Measurements from ENCODE around the gene LILRA6. TPM values are rescaled to one million over a fixed set of nuclear protein-coding genes. Genes with fewer than 3 reads are reported as not detected.
"Not testable (repeated sequence)": the region's sequence is repeated elsewhere in the genome, so short reads cannot be mapped to it uniquely, and the experiment has no call there.

LILRA6 gene
- total RNA-seq, 1 experiment from 2014 or later: not detected

DNA sequence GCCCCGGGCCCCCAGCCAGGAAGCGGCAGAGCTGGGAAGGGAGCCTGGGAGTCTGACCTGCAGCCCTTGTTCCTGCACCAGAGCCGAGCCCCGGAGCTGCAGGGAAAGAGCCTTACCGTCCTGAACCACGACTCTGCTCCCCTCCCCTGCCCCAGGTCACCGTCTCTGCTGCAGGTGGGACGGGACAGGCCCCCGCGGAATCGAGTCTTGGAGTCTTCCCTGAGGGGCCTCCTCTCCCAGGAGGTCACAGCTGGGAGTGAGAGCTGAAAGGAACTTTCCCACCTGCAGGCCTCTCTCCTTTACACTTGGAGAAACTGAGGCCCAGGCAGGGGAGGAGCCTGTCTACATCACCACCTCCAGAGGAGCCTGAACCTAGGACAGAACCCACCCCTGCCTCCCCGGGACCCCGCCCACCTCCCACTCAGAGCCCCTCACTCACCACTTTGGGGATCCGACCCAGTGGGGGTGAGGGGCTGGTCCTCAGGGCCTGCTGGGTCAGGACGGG lies 34.6 kb upstream of the LILRA6 start:
- not testable (repeated sequence) for H3K9me3 ChIP-seq (replicated peaks); H3K4me3 ChIP-seq; H3K36me3 ChIP-seq; H3K27ac ChIP-seq; H3K4me1 ChIP-seq (replicated peaks); H3K27me3 ChIP-seq (replicated peaks)
- peak in 1 of 2 experiments; percentile 42 for DNase-seq (ENCODE audit: low read depth in 1 of 2, low spot score in 2 of 2)

- Histone ChIP-seq H3K27ac (no peak overlapping the region), H3K4me1 (replicated peaks) (no peaks in the 10 kb centered on the region), H3K9me3 (replicated peaks) (no peaks in the 10 kb centered on the region), H3K4me3 (no peak overlapping the region), H3K27me3 (replicated peaks) (peaks cover 8% of the 10 kb centered on the region; the same call in 1 of the 2 replicates), H3K36me3 (no peaks in the 10 kb centered on the region)
- DNase-seq (ENCODE audit: low read depth in 1 of 2, low spot score in 2 of 2): peak in 1 of 2 experiments; percentile 19
Observed at GRCh38 chr19:54275951-54276350, 33.4 kb upstream of the LILRA6 start.

DNA sequence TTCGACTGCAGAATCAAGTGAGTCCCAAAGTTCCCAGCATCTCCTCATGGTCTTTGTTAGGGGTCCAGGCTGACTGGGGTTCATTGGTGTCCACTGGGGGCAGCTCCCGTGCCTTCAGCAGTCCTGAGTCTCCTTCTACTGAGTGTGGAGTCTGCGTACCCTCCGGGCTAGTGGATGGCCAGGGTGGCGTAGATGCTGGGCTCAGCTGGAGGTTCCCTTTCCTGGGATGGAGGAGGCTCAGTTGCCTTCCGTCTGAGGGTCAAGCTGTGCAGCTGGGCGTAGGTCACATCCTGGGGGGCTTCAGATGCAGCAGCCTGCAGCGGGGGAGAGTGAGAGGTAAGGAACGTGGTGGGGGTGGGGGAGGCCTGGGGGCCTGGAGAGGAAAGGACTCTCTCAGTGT lies 31.9 kb upstream of the LILRA6 start:
- H3K36me3 ChIP-seq; H3K4me3 ChIP-seq; H3K9me3 ChIP-seq (replicated peaks); H3K27ac ChIP-seq; H3K4me1 ChIP-seq (replicated peaks): not testable (repeated sequence)
- peak in 1 of 2 experiments; percentile 33 for DNase-seq (ENCODE audit: low read depth in 1 of 2, low spot score in 2 of 2)
- peaks cover 17% of the 10 kb centered on the region; the same call in 1 of the 2 replicates for H3K27me3 ChIP-seq (replicated peaks)

- H3K36me3 ChIP-seq: no peaks in the 10 kb centered on the region
- no peaks in the 10 kb centered on the region for H3K9me3 ChIP-seq (replicated peaks)
- H3K4me3 ChIP-seq: no peak overlapping the region
- no peaks in the 10 kb centered on the region for H3K4me1 ChIP-seq (replicated peaks)
- peaks cover 17% of the 10 kb centered on the region for H3K27me3 ChIP-seq (replicated peaks)
- DNase-seq (ENCODE audit: low read depth in 1 of 2, low spot score in 2 of 2): no peak
- no peak overlapping the region for H3K27ac ChIP-seq
Observed at GRCh38 chr19:54273821-54274220, 31.2 kb upstream of the LILRA6 start.

DNA sequence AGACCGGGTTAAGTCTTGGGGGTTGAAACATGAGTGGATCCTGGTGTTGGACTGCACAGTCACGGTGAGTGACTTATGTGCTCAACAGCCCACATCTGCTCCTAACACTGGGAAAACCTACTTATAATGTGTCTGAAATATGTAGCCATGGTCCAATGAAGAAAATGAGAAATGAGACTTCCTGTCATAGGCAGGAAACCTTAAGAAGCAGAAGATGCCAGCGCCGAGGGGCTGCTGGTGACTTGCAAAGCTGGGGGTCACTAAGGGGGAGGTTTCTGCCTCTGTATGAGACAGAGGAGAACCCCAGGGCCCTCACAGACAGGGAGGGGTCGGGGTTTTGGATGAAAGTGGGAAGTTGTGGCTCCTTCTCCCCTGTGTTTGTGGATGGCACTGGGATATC lies 29.6 kb upstream of the LILRA6 start:
- H3K36me3 ChIP-seq; H3K27ac ChIP-seq; H3K4me3 ChIP-seq; H3K9me3 ChIP-seq (replicated peaks); H3K4me1 ChIP-seq (replicated peaks): not testable (repeated sequence)
- peak in 1 of 2 experiments; percentile 21 for DNase-seq (ENCODE audit: low read depth in 1 of 2, low spot score in 2 of 2)
- peaks cover 17% of the 10 kb centered on the region for H3K27me3 ChIP-seq (replicated peaks)

GRCh38 chr19:54271587-54271986 lies 29.0 kb upstream of the LILRA6 start:
- not testable (repeated sequence) for H3K4me3 ChIP-seq; H3K9me3 ChIP-seq (replicated peaks); DNase-seq (ENCODE audit: low read depth in 1 of 2, low spot score in 2 of 2); H3K27ac ChIP-seq; H3K4me1 ChIP-seq (replicated peaks); H3K36me3 ChIP-seq
- peaks cover 17% of the 10 kb centered on the region for H3K27me3 ChIP-seq (replicated peaks)

DNA sequence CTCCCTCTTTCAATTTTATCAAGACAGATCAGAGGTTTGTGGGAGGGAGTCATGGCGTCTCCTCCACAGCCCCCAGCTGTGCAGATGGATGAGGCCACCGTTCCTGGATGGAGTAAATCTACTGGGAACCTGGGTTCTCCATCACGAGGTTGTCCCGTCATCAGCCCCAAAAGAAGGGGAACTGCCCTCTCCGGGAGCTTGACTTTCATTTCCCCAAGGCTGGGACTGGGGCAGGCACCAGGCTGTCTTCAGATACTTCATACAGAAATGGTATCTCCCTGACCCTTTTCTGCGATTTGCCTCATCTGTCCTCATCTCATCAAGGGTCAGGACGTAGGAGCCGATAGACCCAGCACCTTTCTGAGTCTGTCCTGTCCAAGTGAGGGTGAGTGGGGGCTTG lies 28.5 kb upstream of the LILRA6 start:
- Histone ChIP-seq H3K4me3 (no peak overlapping the region), H3K4me1 (replicated peaks) (no peaks in the 10 kb centered on the region), H3K27me3 (replicated peaks) (peaks cover 17% of the 10 kb centered on the region), H3K27ac (no peak overlapping the region), H3K9me3 (replicated peaks) (no peaks in the 10 kb centered on the region), H3K36me3 (no peaks in the 10 kb centered on the region)
- DNase-seq (ENCODE audit: low read depth in 1 of 2, low spot score in 2 of 2): peak in 1 of 2 experiments; percentile 7

- no peak overlapping the region for H3K27ac ChIP-seq
- no peak for DNase-seq (ENCODE audit: low read depth in 1 of 2, low spot score in 2 of 2)
- no peaks in the 10 kb centered on the region for H3K9me3 ChIP-seq (replicated peaks)
- H3K4me1 ChIP-seq (replicated peaks): no peaks in the 10 kb centered on the region
- H3K4me3 ChIP-seq: no peak overlapping the region
- no peaks in the 10 kb centered on the region for H3K36me3 ChIP-seq
- H3K27me3 ChIP-seq (replicated peaks): peaks cover 19% of the 10 kb centered on the region
Observed at GRCh38 chr19:54268936-54269335, 26.3 kb upstream of the LILRA6 start.

GRCh38 chr19:54266133-54266532 lies 23.5 kb upstream of the LILRA6 start:
- peak; percentile 30 to 73 for DNase-seq (ENCODE audit: low read depth in 1 of 2, low spot score in 2 of 2)
- Histone ChIP-seq H3K4me1 (replicated peaks) (no peaks in the 10 kb centered on the region), H3K27me3 (replicated peaks) (peaks cover 13% of the 10 kb centered on the region), H3K36me3 (no peaks in the 10 kb centered on the region), H3K27ac (no peak overlapping the region), H3K4me3 (no peak overlapping the region), H3K9me3 (replicated peaks) (no peaks in the 10 kb centered on the region)

GRCh38 chr19:54262470-54262869 lies 19.9 kb upstream of the LILRA6 start:
- DNase-seq (ENCODE audit: low read depth in 1 of 2, low spot score in 2 of 2): no peak
- Histone ChIP-seq H3K27ac (no peak overlapping the region), H3K27me3 (replicated peaks) (peaks cover 27% of the 10 kb centered on the region), H3K4me3 (no peak overlapping the region), H3K36me3 (no peaks in the 10 kb centered on the region), H3K4me1 (replicated peaks) (no peaks in the 10 kb centered on the region), H3K9me3 (replicated peaks) (no peaks in the 10 kb centered on the region)

- peak in 1 of 2 experiments; percentile 26 for DNase-seq (ENCODE audit: low read depth in 1 of 2, low spot score in 2 of 2)
- H3K27me3 ChIP-seq (replicated peaks): peaks cover 32% of the 10 kb centered on the region
- H3K9me3 ChIP-seq (replicated peaks): no peaks in the 10 kb centered on the region
- H3K4me3 ChIP-seq: no peak overlapping the region
- H3K4me1 ChIP-seq (replicated peaks): no peaks in the 10 kb centered on the region
- no peak overlapping the region for H3K27ac ChIP-seq
- no peaks in the 10 kb centered on the region for H3K36me3 ChIP-seq
Observed at GRCh38 chr19:54262066-54262465, 19.5 kb upstream of the LILRA6 start.

- Histone ChIP-seq H3K36me3 (no peaks in the 10 kb centered on the region), H3K4me1 (replicated peaks) (no peaks in the 10 kb centered on the region), H3K4me3 (no peak within 1 kb of the TSS), H3K27ac (no peak within 1 kb of the TSS), H3K27me3 (replicated peaks) (peaks cover 64% of the 10 kb centered on the region), H3K9me3 (replicated peaks) (no peaks in the 10 kb centered on the region)
- no peak for DNase-seq (ENCODE audit: low read depth in 1 of 2, low spot score in 2 of 2)
Observed at GRCh38 chr19:54257116-54257480, 14.5 kb upstream of the LILRA6 start, which contains the start of gene LILRB5. Gene LILRB5, minus strand, starts transcription at chr19:54257273. Its CDS starts 80 bp downstream, at chr19:54257193.

- Histone ChIP-seq H3K36me3 (no peaks in the 10 kb centered on the region), H3K4me3 (no peak overlapping the region), H3K9me3 (replicated peaks) (no peaks in the 10 kb centered on the region), H3K27ac (no peak overlapping the region), H3K4me1 (replicated peaks) (no peaks in the 10 kb centered on the region), H3K27me3 (replicated peaks) (peaks cover 66% of the 10 kb centered on the region)
- DNase-seq (ENCODE audit: low read depth in 1 of 2, low spot score in 2 of 2): peak in 1 of 2 experiments; percentile 39
Observed at GRCh38 chr19:54256250-54257115, 13.9 kb upstream of the LILRA6 start.

GRCh38 chr19:54255105-54255775 lies 12.7 kb upstream of the LILRA6 start:
- Histone ChIP-seq H3K9me3 (replicated peaks) (no peaks in the 10 kb centered on the region), H3K27ac (no peak overlapping the region), H3K36me3 (no peaks in the 10 kb centered on the region), H3K4me1 (replicated peaks) (no peaks in the 10 kb centered on the region), H3K27me3 (replicated peaks) (peaks cover 60% of the 10 kb centered on the region), H3K4me3 (no peak overlapping the region)
- DNase-seq (ENCODE audit: low read depth in 1 of 2, low spot score in 2 of 2): peak in 1 of 2 experiments; percentile 32

All from SJSA1 (cell line).